ENCODE results near the gene MGMT.
A peak's percentile ranks its signal among the peaks of the same experiment; 100 is the strongest.

MGMT gene

DNA sequence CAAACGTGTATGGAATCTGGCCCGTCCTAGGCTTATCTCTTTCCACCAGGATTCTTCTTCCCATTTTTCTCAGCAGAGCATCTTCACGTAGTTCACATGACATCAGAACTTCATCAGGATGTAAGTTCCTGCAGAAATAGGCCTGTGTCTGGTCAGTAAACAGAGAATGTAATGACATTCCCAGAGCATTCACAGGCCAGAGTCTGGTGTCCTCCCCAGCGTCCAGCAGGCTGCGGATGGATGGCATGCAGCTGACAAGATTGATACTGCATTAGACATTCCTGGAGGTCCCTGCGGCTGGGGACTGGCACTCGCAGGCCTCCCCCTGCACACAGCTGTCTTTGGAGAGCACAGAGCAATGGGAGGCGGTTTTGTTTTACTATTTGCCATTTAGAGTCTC is 28.7 kb downstream of the MGMT start:
- TF ChIP-seq, protein P1, sequence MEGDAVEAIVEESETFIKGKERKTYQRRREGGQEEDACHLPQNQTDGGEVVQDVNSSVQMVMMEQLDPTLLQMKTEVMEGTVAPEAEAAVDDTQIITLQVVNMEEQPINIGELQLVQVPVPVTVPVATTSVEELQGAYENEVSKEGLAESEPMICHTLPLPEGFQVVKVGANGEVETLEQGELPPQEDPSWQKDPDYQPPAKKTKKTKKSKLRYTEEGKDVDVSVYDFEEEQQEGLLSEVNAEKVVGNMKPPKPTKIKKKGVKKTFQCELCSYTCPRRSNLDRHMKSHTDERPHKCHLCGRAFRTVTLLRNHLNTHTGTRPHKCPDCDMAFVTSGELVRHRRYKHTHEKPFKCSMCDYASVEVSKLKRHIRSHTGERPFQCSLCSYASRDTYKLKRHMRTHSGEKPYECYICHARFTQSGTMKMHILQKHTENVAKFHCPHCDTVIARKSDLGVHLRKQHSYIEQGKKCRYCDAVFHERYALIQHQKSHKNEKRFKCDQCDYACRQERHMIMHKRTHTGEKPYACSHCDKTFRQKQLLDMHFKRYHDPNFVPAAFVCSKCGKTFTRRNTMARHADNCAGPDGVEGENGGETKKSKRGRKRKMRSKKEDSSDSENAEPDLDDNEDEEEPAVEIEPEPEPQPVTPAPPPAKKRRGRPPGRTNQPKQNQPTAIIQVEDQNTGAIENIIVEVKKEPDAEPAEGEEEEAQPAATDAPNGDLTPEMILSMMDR (IDR thresholded peaks at IDR 0.05; ENCODE audit: control extremely low read depth, extremely low read depth, low read depth, missing control alignments), result no peak
- ChIA-PET CTCF (no interaction called here), POLR2A (no interaction called here)
- DNase-seq (ENCODE audit: extremely low spot score), result no peak

DNA sequence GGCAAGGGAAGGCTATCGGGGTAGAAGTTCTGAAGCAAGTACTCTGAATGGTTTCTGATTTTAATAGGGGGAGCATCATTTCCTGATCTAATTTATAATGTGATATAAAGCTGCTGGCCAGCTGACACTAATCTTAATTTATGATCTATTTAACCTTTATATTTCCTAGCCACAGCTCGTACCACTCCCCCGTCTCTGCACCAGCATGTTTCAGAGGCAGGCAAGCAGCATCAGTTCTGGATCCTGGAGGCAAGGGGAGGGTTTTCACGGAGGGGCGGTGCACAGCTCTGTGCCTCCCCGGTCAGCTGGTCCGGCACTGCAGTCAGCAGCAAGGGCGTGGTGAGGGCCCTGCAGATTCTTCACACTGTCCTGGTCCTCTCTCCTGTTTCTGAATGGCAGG is 30.0 kb downstream of the MGMT start:
- ChIA-PET CTCF (no interaction called here), POLR2A (no interaction called here)
- TF ChIP-seq, protein P1 (IDR thresholded peaks at IDR 0.05; ENCODE audit: control extremely low read depth, extremely low read depth, low read depth, missing control alignments), result no peak
- no peak for DNase-seq (ENCODE audit: extremely low spot score)

DNA sequence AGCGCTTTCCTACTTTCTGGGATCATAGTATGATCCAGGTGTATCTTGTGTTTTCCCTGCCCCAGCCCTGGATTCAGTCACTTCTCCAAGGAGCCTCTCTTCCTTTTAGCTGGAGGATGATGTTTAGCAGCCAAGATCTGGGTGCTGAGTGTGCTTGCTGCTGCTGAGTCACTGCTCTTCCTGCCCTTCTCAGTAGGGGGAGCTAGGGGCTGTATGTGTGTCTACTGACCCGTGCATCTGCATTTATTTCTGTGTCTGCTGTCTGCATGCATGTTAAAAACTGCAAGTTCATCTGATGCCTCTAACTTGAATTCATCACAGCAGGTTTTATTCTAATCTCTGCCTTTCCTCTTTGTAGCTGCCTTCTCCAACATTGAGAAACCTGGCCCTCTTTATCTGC is 31.6 kb downstream of the MGMT start:
- TF ChIP-seq, protein P1 (IDR thresholded peaks at IDR 0.05; ENCODE audit: control extremely low read depth, extremely low read depth, low read depth, missing control alignments), result peak; percentile 15
- no peak for DNase-seq (ENCODE audit: extremely low spot score)
- ChIA-PET CTCF (no interaction called here), POLR2A (no interaction called here)

DNA sequence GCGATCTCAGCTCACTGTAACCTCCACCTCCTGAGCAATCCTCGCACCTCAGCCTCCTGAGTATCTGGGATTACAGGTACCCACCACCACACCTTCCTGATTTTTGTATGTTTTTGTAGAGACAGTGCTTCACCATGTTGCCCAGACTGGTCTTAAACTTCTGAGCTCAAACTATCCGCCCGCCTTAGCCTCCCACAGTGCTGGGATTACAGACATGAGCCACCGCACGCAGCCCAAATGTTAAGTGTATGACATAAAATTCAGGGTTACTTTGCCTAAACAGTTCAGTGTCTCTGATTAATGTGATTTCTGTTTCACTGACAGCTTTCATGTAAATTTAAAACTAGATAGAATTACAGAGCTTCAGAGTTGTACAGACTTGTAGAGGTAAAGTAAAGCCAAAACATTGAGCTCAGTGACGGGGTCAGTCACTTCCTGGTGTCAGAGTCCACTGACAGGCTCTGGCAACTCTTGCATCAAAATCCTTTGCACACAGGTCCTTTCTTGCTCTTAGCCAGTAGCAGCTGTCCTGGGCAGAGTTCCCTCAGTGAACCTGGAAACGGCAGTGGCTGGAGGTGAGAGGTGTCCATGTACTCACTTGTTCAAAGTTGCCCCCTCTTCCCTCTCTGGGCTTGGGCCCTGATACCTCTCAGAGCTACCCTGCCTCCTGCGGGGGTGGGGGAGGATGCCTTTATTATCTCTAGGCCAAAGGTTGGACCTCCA is 33.7 kb downstream of the MGMT start:
- ChIA-PET POLR2A (no interaction called here), CTCF (no interaction called here)
- no peak for DNase-seq (ENCODE audit: extremely low spot score)
- TF ChIP-seq, protein P1 (IDR thresholded peaks at IDR 0.05; ENCODE audit: control extremely low read depth, extremely low read depth, low read depth, missing control alignments), result no peak

DNA sequence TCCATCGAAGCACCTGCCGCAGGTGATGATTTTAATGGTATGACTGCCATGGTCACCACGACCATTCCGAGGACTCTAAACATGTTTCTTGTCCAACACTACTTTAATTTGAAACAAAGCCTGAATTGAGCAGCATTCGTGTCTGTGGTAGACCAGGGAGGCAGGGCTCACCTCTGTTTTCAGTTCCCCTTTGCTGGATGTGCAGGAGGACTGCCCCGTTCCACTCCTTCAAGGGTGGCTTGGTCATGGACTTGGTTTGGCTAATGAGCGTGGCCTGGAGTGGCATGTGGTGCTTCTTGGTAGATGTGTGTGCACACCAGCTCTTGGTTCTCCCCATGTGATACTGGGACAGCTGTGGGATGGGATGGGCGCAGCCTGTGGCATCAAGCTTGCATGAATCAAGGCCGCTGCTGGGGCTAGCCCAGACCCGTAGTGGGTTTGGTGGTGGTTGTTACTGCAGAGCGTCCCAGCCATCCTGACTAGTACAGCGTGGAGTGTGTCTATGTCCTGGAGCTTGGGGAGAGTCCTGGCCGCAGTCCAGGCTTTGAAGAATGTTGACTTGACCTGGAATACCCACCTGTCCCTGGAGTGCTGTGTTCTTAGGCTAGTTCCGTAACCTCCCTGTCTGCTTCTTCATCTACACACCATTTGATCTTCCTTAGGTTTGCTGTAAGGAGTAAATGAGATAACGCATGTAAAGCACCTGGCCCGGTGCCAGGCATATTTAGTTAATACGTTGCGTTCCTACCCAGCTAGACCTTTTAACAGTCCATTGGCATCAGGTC is 34.8 kb downstream of the MGMT start:
- TF ChIP-seq, protein P1 (IDR thresholded peaks at IDR 0.05; ENCODE audit: control extremely low read depth, extremely low read depth, low read depth, missing control alignments), result no peak
- ChIA-PET CTCF (no interaction called here), POLR2A (no interaction called here)
- DNase-seq (ENCODE audit: extremely low spot score), result peak; percentile 56

DNA sequence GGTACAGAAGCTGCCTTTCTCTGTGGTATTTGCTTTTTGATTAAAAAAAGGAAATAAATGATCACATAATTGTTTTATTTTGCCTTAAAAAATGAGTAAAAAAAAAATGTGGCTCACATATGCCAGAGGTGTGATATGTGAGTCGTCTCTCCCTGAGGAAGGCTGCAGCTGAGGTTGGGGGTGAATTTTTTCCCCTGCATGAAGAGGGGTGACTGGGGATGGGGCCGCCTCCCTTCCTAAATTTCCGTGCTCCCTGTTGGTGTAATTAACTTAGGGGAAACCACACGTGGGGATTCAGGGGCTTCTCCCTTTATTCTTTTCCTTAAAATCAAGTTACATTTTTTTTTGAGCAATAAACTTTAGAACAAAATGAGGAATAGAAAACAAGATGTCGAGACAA is 35.4 kb downstream of the MGMT start:
- CTCF ChIA-PET, result no interaction called here
- POLR2A ChIA-PET, result no interaction called here
- TF ChIP-seq, protein P1 (IDR thresholded peaks at IDR 0.05; ENCODE audit: control extremely low read depth, extremely low read depth, low read depth, missing control alignments), result no peak
- DNase-seq (ENCODE audit: extremely low spot score), result no peak

Data from GM10248 (cell line).